GM19463 (cell line): ENCODE data around the gene CPNE5.
"Not testable (repeated sequence)": the region's sequence is repeated elsewhere in the genome, so short reads cannot be mapped to it uniquely, and the experiment has no call there.

Experiments used
- ATAC-seq: cut with Tn5 transposase; IDR thresholded peaks from one replicate; pipeline ENCODE4 v1.9.1; 2021; ENCODE audit warnings: mild to moderate bottlenecking, moderate library complexity; ENCODE audit not compliant: unreplicated experiment

The CPNE5 gene

DNA sequence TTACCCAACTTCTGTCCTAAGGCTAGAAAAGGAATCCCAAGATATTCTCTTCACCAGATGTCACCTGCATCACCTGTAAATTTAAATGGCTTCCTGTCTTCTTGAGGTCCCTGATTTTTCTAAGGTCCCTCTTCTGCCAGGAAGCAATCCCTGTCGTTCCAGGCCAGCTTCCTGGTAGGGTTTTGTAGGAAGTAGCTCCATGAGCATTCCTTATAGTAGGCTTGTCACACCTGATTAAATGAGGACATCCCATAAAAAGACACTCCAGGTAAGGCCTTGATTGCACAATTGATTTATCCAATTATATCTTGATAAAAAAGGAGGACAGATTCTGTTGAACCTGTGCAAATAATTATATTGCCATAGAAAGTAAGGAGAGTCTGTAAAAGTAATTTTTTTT lies 132.9 kb downstream of the CPNE5 start:
- ATAC-seq = no peak

- ATAC-seq = not testable (repeated sequence)
Observed at GRCh38 chr6:36704961-36705577, 134.2 kb downstream of the CPNE5 start.

GRCh38 chr6:36703982-36704381 lies 135.3 kb downstream of the CPNE5 start:
- no peak for ATAC-seq

GRCh38 chr6:36703081-36703606 lies 136.1 kb downstream of the CPNE5 start:
- ATAC-seq = no peak

- ATAC-seq = no peak
Observed at GRCh38 chr6:36702656-36703055, 136.6 kb downstream of the CPNE5 start.

- no peak for ATAC-seq
Observed at GRCh38 chr6:36701401-36701991, 137.7 kb downstream of the CPNE5 start.

DNA sequence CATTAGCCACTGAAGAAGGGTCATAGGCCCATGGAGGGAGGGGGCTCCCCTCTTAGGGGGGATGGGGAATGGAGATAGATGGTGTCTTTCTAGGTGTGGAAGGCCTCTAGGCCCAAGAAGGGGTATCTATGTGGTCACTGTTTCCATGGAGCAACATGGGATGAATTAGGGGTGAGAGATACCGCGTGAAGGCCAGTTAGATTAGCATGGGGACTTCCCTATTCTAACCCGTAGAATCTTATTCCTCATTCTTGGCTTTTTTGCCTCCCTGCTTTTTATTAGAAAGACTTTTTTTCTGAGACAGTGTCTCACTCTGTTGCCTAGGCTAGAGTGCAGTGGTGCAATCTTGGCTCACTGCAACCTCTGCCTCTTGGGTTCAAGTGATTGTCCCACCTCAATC lies 138.4 kb downstream of the CPNE5 start:
- ATAC-seq = no peak

GRCh38 chr6:36700071-36700812 lies 139.0 kb downstream of the CPNE5 start:
- no peak for ATAC-seq

DNA sequence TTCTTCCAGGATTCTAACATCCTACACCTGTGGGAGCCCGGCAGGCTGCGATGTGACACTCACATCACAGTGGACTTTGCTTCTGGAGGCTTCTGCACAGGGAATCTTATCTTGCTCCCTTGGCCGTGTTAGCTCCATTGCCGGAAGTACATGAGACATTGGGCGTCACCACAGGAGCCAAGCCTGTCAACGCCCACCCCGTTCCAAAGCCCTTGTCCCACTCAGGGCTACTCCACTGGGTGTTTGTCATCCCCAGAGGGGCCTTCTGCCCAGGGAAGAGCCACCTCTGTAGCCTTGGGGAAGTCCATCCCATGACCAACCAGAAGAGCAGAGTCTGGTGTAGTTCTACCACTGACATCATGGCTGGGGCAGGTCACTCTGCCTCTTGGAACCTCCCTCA lies 139.9 kb downstream of the CPNE5 start:
- no peak for ATAC-seq

- ATAC-seq = no peak
Observed at GRCh38 chr6:36698871-36699271, 140.4 kb downstream of the CPNE5 start.

GRCh38 chr6:36698196-36698595 lies 141.0 kb downstream of the CPNE5 start:
- ATAC-seq = no peak

DNA sequence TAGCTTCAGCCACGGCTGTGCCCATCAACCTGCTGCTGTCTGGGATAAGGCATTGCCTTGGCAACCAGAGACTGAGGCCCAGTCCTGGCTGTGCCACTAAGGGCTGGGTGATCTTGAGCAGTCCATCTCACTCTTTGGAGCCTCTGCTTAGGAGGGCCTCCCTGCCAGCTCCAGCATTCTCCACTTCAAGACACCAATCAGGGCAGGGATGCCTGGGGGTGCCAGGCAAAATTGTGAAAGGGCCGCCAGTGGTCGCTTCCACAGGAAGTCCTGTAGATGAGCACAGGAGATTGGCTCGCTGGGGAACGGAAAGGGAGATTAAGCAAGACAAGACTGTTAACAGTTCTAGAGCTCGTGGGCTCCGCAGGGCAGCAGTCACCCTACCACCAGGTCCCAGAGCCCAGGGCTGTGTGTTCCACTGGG lies 141.8 kb downstream of the CPNE5 start, which contains the start of gene RAB44:
RAB44 (plus strand) TSS at position 346 of the 423 bp plus-strand sequence. CDS start 6,410 bp downstream, outside the sequence.
- ATAC-seq = no peak

DNA sequence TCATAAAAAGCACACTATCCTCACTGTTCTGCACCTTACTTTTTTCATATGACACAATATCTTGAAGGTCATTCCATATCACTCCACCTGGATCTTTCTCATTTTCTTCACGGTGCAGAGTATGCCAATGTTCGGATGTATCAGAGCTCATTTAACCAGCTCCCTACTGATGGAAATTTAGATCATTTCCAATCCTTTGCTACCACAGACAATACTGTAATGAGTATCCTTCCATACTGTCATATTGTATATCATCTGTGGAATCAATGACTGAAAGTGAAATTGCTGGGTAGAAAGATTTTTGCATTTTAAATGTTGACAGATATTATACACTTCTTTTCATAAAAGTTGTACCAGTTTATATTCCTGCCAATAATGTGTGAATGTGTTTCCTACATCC lies 143.8 kb downstream of the CPNE5 start:
- ATAC-seq = no peak

DNA sequence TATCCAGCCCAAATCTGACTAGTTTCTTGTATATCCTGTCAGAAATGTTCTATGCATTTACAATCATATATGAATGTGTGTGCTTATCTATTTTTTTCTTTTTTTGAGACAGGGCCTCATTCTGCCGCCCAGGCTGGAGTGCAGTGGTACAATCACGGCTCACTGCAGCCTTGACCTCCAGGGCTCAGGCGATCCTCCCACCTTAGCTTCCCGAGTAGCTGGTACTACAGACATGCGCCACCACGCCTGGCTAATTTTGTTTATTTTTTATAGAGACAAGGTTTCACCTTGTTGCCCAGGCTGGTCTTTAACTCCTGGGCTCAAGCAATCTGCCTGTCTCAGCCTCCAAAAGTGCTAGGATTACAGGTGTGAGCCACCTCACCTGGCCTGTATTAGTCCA lies 144.6 kb downstream of the CPNE5 start:
- no peak for ATAC-seq

DNA sequence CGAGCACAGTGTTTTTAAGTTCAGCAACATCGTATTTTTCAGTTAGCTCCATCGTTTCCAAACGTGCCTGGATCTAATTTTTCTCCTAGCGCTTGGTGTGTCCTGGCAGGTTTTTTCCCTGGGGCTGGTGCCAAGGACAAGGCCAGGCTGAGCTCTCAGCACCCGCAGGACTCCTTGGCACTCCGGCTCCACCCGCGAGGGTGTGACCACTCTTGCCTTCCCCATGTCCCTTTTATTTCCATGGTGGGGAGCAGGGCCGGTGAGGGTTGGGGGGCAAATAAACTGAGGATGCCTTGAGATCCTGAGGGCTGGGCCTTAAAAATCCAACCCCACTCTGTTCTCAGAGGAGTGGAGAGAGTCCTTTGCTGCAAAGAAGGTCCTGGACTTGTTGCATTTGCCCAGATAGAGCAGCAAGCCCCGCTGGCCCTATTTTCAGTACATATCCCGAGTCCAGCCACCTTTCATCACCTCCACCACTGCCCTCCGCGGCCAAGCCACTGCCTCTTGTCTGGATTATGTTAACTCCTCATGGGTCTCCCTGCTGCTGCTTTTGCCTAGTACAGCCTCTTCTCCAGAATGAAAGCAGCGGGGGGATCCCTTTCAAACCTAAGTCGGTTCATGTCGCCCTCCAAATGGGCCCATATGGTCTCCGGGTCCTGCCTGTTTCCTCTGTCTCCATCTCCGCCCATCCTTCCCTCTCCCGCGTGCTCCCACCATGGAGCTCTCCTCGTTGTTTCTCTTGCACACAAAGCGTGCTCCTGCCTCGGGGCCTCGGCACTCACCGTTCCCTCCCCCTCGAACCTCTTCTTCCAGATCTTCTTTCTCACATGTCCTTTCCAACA lies 146.2 kb downstream of the CPNE5 start:
- no peak for ATAC-seq

DNA sequence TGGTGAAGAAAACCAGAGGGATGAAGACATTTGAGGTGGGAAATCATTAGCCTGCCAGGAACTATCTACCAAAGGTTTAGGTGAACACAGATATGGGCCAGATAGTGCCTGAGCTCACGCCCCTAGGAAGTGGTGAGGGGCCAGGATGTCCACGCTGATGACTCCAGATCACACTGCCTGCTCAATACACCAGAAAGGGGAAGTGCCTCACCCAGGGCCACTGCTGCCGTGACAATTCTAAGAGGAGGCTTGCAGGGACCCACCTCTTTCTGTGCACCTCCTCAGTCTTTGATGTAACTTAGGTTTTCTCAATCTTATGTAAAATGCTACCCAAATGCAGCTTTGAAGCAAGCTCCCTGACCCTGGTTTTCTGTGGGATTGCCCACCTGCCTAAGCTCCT lies 147.0 kb downstream of the CPNE5 start:
- ATAC-seq = no peak

DNA sequence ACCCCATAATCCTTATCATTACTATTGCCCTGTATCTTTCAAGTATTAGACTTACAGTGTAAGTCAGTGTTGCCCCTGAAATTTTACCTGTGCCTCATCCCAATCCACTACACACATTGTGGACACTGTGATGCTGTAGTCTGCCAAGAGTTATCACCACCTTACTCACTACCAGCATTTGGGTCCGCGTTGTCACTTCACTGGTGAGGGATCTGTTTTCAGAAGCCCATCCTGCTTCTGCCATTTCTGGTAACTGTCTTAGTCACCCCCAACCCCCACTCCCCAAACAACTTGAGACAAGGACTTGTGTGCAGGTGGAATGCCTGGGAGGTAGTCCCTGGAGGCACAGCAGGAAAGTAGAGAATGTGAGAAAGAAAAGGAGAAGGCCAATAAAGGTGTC lies 147.6 kb downstream of the CPNE5 start:
- ATAC-seq = no peak

GRCh38 chr6:36691011-36691410 lies 148.2 kb downstream of the CPNE5 start:
- no peak for ATAC-seq
